ENCODE data around the gene MXRA8.

MXRA8 gene

GRCh38 chr1:1319646-1319941, 38.8 kb downstream of the MXRA8 start:
- Histone ChIP-seq H2AFZ (ENCODE audit: low read depth, low read length) (no peak overlapping the region), H3K4me2 (ENCODE audit: insufficient read depth, low read length) (no peak overlapping the region), H3K36me3 (ENCODE audit: insufficient read depth, low read length) (peaks cover 68% of the 10 kb centered on the region), H3K9me3 (ENCODE audit: insufficient read depth, low read length, severe bottlenecking) (no peaks in the 10 kb centered on the region), H3K4me3 (ENCODE audit: low read depth in 1 of 2, low read length in 2 of 2) (no peak overlapping the region), H3K4me1 (ENCODE audit: insufficient read depth, low read length) (peaks cover 33% of the 10 kb centered on the region), H3K27ac (ENCODE audit: low read length) (no peak overlapping the region), H3K9ac (ENCODE audit: low read depth, low read length) (no peak overlapping the region), H4K20me1 (ENCODE audit: insufficient read depth, low read length) (peaks cover 67% of the 10 kb centered on the region), H3K27me3 (ENCODE audit: insufficient read depth, low read length, poor library complexity) (no peaks in the 10 kb centered on the region), H3K79me2 (ENCODE audit: insufficient read depth, low read length) (peaks cover 79% of the 10 kb centered on the region)
- no peak for TF ChIP-seq CTCF (IDR thresholded peaks at IDR 0.05; ENCODE audit: borderline replicate concordance, extremely low read depth, low read length, poor library complexity, severe bottlenecking)
- no peak for TF ChIP-seq EZH2 (IDR thresholded peaks at IDR 0.05; ENCODE audit: borderline replicate concordance, low read depth, low read length, severe bottlenecking)
- no peak for DNase-seq
- no peak for ATAC-seq (ENCODE audit: insufficient read depth, low read depth)

- Histone ChIP-seq H4K20me1 (ENCODE audit: insufficient read depth, low read length) (peaks cover 73% of the 10 kb centered on the region), H3K27ac (ENCODE audit: low read length) (no peak overlapping the region), H3K4me3 (ENCODE audit: low read depth in 1 of 2, low read length in 2 of 2) (no peak overlapping the region), H2AFZ (ENCODE audit: low read depth, low read length) (no peak overlapping the region), H3K27me3 (ENCODE audit: insufficient read depth, low read length, poor library complexity) (no peaks in the 10 kb centered on the region), H3K36me3 (ENCODE audit: insufficient read depth, low read length) (peaks cover 74% of the 10 kb centered on the region), H3K9me3 (ENCODE audit: insufficient read depth, low read length, severe bottlenecking) (no peaks in the 10 kb centered on the region), H3K4me2 (ENCODE audit: insufficient read depth, low read length) (no peak overlapping the region), H3K9ac (ENCODE audit: low read depth, low read length) (no peak overlapping the region), H3K79me2 (ENCODE audit: insufficient read depth, low read length) (peaks cover 79% of the 10 kb centered on the region), H3K4me1 (ENCODE audit: insufficient read depth, low read length) (peaks cover 33% of the 10 kb centered on the region)
- TF ChIP-seq CTCF (IDR thresholded peaks at IDR 0.05; ENCODE audit: borderline replicate concordance, extremely low read depth, low read length, poor library complexity, severe bottlenecking) = no peak
- no peak for TF ChIP-seq EZH2 (IDR thresholded peaks at IDR 0.05; ENCODE audit: borderline replicate concordance, low read depth, low read length, severe bottlenecking)
- no peak for DNase-seq
- ATAC-seq (ENCODE audit: insufficient read depth, low read depth) = no peak
Observed at GRCh38 chr1:1318777-1319645, 39.3 kb downstream of the MXRA8 start.

GRCh38 chr1:1318131-1318652, 40.2 kb downstream of the MXRA8 start:
- Histone ChIP-seq H4K20me1 (ENCODE audit: insufficient read depth, low read length) (peaks cover 76% of the 10 kb centered on the region), H3K4me2 (ENCODE audit: insufficient read depth, low read length) (no peak overlapping the region), H2AFZ (ENCODE audit: low read depth, low read length) (no peak overlapping the region), H3K27ac (ENCODE audit: low read length) (no peak overlapping the region), H3K9ac (ENCODE audit: low read depth, low read length) (no peak overlapping the region), H3K27me3 (ENCODE audit: insufficient read depth, low read length, poor library complexity) (no peaks in the 10 kb centered on the region), H3K9me3 (ENCODE audit: insufficient read depth, low read length, severe bottlenecking) (no peaks in the 10 kb centered on the region), H3K79me2 (ENCODE audit: insufficient read depth, low read length) (peaks cover 81% of the 10 kb centered on the region), H3K36me3 (ENCODE audit: insufficient read depth, low read length) (peaks cover 80% of the 10 kb centered on the region), H3K4me1 (ENCODE audit: insufficient read depth, low read length) (peaks cover 28% of the 10 kb centered on the region), H3K4me3 (ENCODE audit: low read depth in 1 of 2, low read length in 2 of 2) (no peak overlapping the region)
- TF ChIP-seq CTCF (IDR thresholded peaks at IDR 0.05; ENCODE audit: borderline replicate concordance, extremely low read depth, low read length, poor library complexity, severe bottlenecking) (no peak), EZH2 (IDR thresholded peaks at IDR 0.05; ENCODE audit: borderline replicate concordance, low read depth, low read length, severe bottlenecking) (no peak)
- ATAC-seq (ENCODE audit: insufficient read depth, low read depth) (no peak), DNase-seq (no peak)

Data from DND-41 (cell line).